GM21447 (cell line): ENCODE results near the gene UTF1.
"Not testable (repeated sequence)": the region's sequence is repeated elsewhere in the genome, so short reads cannot be mapped to it uniquely, and the experiment has no call there.

Experiments
- ATAC-seq: cut with Tn5 transposase; IDR thresholded peaks from one replicate; pipeline ENCODE4 v1.9.1; 2021; ENCODE audit not compliant: unreplicated experiment

UTF1 gene

DNA sequence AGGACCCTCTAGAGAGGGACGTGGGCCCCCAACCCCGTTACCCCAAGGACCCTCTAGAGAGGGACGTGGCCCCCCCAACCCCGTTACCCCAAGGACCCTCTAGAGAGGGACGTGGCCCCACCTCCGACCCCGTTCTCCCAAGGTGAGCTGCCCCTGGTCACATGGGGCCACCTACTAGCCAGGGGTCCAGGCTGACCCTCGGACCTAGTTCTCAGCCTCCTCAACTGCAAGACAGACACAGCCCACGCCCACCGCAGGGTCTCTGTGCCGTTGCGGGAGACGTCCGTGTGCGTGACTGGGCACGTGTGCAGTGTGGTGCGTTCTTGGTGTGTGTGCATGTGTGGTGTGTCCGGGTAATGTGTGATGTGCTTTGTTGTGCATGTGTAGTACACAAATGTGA, 21.6 kb upstream of the UTF1 start:
- ATAC-seq: no peak

GRCh38 chr10:133209117-133209516, 20.9 kb upstream of the UTF1 start:
- no peak for ATAC-seq

- ATAC-seq: no peak
Measured at GRCh38 chr10:133209641-133210040, 20.4 kb upstream of the UTF1 start.

DNA sequence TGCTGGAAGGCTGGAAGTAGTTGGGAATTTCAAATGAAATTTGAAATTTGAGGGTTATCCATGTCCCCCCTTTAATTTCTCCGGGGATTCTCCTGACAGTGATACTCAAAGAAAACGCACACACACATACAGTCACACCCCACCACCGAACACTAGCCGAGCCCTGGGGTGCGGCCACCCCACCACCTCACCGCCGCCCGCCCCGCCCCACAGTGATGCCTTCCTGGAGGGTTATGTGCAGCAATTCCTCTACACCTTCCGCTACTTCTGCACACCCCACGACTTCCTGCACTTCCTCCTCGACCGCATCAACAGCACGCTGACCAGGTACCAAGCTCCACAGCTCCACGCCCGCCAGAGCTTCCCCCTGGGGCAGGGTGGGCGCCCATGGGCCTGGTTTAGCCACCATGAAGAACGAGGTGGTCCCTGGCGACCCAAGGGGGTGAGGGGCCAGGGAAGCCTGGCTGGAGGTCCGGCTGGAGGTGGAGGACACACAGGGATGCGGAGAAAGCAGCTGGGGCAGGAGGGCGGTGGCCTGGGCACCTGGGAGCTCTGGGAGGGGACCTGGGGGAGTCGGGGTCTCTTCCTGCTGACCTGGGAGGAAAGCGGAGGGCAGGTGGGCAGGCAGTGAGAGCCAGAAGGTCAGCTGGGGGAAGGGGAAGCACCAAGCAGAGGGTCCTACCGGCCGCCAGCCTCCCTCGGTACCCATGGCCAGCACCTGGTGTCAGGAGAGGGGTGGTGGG, 19.4 kb upstream of the UTF1 start:
- ATAC-seq: no peak

DNA sequence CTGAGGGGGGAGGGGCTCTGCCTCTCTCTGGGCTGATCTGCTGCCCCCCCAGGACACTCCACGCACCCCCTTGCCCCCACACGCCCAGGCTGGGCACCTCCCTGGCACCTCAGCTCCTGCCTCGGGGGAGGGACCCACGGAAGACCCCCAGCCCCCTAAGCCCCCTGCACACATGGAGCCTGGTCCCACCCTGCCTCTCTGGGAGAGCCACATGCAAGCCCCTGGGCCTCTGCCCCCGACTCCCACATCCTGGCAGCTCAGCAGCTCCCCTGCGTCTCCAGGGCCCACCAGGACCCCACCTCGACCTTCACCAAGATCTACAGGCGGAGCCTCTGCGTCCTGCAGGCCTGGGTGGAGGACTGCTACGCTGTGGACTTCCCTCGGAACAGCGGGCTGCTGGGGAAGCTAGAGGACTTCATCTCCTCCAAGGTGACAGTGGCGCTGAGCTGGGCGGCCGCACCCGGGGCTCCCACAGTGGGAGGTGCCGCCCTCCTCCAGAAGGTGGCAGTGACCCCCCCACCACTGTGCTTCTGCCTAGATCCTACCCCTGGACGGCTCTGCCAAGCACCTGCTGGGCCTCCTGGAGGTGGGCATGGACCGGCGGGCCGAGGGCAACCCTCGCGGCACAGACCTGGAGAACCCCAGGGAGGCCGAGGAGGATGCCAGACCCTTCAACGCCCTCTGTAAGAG, 18.7 kb upstream of the UTF1 start:
- ATAC-seq: no peak

GRCh38 chr10:133211959-133212852, 17.8 kb upstream of the UTF1 start:
- ATAC-seq: no peak

GRCh38 chr10:133212853-133213494, 17.0 kb upstream of the UTF1 start:
- ATAC-seq: no peak

DNA sequence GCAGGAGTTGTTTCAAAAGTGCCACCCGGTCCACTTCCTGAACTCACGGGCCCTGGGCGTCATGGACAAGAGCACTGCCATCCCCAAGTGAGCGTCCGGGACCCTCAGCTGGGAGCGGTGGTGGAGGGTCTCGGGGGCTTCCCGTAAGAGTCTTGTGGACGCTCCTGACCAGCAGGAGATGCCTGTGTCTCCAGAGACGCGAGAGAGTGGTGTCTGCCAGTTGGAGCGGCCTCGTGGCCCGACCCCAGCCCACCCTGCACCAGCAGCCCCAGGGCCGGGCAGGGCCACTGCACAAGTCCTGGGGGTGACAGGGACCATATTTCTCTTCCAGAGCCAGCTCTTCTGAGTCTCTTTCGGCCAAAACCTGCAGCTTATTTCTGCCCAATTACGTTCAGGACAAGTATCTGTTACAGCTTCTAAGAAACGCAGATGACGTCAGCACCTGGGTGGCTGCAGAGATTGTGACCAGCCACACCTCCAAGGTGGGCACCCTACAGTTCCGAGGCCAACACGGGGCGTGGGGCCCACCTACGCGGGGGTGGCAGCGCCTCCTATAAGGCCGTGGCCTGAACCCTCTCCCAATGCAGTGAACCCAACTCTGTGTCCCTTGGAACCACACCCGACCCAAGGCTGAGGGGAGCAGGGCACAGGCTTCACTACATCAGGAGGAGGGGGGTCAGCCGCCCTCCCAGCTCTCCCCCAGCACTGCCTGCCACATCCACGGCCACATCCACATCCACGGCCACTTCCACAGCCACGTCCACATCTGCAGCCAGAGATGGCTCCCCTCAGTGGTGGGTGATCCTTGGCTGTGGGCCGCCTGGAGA, 16.2 kb upstream of the UTF1 start:
- no peak for ATAC-seq

DNA sequence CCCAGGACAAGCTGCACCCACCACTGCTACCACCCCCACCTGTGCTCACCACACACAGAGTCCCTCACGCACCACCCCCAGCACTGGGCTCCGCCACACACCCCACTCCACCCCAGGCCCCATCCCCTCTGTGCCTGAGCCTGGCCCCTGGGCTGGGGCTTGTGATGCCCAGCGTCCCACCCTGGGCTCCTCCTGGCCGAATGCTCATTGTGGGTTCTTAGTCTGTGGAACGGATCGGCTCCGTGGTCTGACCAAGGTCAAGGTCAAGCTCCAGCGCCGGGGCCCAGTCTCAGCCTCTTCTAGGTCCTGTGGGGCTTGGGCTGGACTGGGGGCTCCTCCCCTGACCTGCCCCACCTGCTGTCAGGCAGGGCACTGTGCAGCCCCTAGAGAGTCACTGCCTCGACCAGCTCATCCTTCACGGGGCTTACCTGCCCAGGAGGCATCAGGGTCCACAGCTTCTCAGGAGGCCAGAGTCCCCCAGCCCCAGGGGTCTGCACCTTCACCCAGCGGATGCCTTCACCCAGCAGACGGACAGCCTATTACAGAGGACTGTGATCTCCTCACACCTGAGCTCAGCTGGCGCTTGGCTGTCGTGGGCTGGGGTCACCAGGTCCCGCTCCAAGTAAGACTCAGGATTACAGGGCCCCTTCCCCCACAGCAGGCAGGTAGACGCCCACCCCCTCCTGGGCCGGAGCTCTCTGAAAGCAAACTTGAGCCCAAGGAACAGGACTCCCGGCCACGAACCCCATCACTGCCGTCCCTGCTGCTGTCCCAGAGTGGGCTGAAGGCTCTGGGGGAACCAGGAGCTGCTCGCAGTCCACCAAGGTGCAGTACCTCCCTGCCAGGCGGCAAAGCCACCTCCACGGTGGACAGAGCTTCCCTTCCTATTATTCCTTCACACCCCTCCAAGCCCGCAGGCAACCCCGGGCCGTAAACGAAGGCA, 15.3 kb upstream of the UTF1 start:
- no peak for ATAC-seq

GRCh38 chr10:133215586-133215985, 14.4 kb upstream of the UTF1 start:
- no peak for ATAC-seq

DNA sequence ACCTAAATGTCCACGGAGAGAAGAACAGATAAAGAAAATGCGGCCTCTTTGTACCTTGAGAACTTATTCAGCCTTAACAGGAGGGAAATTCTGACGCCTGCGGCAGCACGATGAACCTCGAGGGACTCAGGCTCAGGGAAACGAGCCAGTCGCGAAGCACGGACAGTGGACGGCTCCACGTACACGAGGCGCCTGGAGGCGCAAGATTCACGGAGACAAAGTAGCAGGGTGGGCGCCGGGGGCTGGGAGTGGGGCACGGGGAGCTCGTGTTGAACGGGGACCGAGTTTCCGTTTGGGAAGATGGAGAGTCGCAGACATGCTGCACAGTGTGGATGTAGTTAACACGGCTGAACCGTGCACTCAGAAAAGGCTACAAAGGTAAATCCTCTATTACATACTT, 13.2 kb upstream of the UTF1 start:
- no peak for ATAC-seq

DNA sequence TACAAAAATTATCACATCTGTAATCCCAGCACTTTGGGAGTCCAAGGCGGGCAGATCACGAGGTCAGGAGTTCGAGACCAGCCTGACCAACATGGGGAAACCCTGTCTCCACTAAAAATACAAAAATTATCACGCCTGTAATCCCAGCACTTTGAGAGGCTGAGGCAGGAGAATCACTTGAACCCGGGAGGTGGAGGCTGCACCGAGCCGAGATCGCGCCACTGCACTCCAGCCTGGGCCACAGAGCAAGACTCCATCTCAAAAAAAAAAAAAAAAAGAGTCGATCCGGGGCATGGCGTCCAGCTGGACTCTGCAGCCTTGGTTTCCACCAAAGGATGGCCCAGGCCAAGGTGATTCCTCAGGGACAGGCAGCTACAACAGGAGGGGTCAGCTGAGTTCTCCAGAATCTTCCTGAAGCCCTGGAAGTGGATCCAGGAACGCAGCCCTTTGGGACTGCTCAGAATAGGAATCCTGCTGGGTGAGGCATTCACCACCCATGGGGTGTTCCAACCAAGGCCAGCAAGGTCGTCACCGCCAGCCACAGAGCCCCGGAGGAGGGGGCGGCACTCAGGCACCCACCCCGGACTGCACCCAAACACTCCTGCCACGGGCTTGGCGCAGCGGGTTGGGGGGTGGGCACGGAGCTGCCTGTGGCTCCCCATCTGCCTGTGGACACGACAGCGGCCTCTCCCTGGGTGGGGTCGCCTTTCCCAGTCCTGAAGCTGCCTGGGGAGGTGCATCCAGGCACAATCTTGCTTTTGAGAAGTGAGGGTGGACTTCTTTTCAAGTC, 12.0 kb upstream of the UTF1 start:
- no peak for ATAC-seq

- ATAC-seq: no peak
Measured at GRCh38 chr10:133218891-133219290, 11.1 kb upstream of the UTF1 start.

- ATAC-seq: no peak
Measured at GRCh38 chr10:133219782-133220181, 10.2 kb upstream of the UTF1 start.

DNA sequence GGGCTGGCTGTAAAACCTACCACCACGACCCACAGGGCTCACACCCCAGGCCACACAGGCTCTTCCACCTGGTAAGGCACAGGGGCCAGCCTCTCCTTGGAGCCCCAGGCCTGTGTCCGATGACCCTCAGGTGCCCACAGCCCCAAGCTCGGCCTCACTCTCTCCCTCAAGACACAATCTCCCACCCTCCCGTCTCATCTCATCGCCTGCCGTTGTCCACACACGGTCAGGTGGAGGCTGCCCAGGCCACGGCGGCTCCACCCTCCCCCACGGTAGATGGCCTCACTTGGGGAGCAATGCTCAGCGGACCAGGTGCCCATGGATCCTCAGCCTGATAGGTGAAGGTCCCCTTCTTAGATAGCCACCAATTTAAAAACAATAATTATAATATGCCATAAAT, 8.7 kb upstream of the UTF1 start:
- ATAC-seq: no peak

DNA sequence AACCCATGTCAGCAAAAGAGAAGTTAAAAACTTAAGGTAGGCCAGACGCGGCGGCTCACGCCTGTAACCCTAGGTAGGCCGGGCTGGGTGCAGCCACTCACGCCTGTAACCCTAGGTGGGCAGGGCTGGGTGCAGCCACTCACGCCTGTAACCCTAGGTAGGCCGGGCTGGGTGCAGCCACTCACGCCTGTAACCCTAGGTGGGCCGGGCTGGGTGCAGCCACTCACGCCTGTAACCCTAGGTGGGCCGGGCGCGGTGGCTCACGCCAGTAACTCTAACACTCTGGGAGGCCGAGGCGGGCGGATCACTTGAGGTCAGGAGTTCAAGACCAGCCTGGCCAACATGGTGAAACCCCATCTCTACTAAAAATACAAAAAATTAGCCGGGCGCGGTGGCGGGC, 8.3 kb upstream of the UTF1 start:
- ATAC-seq: not testable (repeated sequence)

- ATAC-seq: no peak
Measured at GRCh38 chr10:133224076-133224475, 5.9 kb upstream of the UTF1 start.

GRCh38 chr10:133224756-133225372, 5.2 kb upstream of the UTF1 start:
- no peak for ATAC-seq
